GM21529 (cell line): ENCODE data around the gene CCDC85B.
A peak's percentile ranks its signal among the peaks of the same experiment; 100 is the strongest.

Source experiments
- ATAC-seq: cut with Tn5 transposase; IDR thresholded peaks from one replicate; pipeline ENCODE4 v1.9.1; 2021; ENCODE audit not compliant: unreplicated experiment

The CCDC85B gene

GRCh38 chr11:65857500-65857852 is 33.0 kb upstream of the CCDC85B start:
- peak; percentile 1 for ATAC-seq

- peak; percentile 41 for ATAC-seq
Observed at GRCh38 chr11:65857853-65858680, 32.4 kb upstream of the CCDC85B start, which contains the start of gene CFL1. CFL1 (minus strand) TSS chr11:65858180; CDS start chr11:65858099, 81 bp downstream.

- ATAC-seq = no peak
Observed at GRCh38 chr11:65858681-65859087, 31.8 kb upstream of the CCDC85B start.

- ATAC-seq = peak; percentile 58
Observed at GRCh38 chr11:65859095-65859811, 31.2 kb upstream of the CCDC85B start.

- ATAC-seq = no peak
Observed at GRCh38 chr11:65859812-65860277, 30.6 kb upstream of the CCDC85B start.

- peak; percentile 31 for ATAC-seq
Observed at GRCh38 chr11:65860278-65861164, 30.0 kb upstream of the CCDC85B start, which contains the start of gene MUS81. MUS81 (plus strand) TSS chr11:65860433; CDS start chr11:65860754, 321 bp downstream.

- ATAC-seq = no peak
Observed at GRCh38 chr11:65861165-65861505, 29.3 kb upstream of the CCDC85B start.

GRCh38 chr11:65861533-65862183 is 28.8 kb upstream of the CCDC85B start:
- ATAC-seq = no peak

- no peak for ATAC-seq
Observed at GRCh38 chr11:65862191-65862735, 28.2 kb upstream of the CCDC85B start.

- no peak for ATAC-seq
Observed at GRCh38 chr11:65862941-65863888, 27.3 kb upstream of the CCDC85B start.

GRCh38 chr11:65863889-65864705 is 26.4 kb upstream of the CCDC85B start:
- no peak for ATAC-seq

GRCh38 chr11:65864706-65865471 is 25.6 kb upstream of the CCDC85B start:
- no peak for ATAC-seq

GRCh38 chr11:65865550-65866172 is 24.8 kb upstream of the CCDC85B start:
- no peak for ATAC-seq

- no peak for ATAC-seq
Observed at GRCh38 chr11:65866509-65867283, 23.8 kb upstream of the CCDC85B start.

GRCh38 chr11:65867284-65868071 is 23.0 kb upstream of the CCDC85B start:
- ATAC-seq = no peak
